IMR-90 (cell line): Measurements from ENCODE around the gene KPNA3. TPM values are rescaled to one million over a fixed set of nuclear protein-coding genes. Genes with fewer than 3 reads are reported as not detected.

Experiments
- ATAC-seq: fragments of 200-7000 bp; cut with Tn5 transposase; 2 replicates; pipeline ENCODE4 v1.9.1; 2020; ENCODE audit warnings: low read depth, mild to moderate bottlenecking, moderate library complexity
- BruUV-seq: library from RNA; stranded (reverse); fragments of 400-500 nt; replicated peaks from 2 replicates; lab custom pipeline; 2021; lab: Mats Ljungman, UMichigan
- CTCF ChIA-PET: fragments of 300-600 bp; formaldehyde crosslinking; extraction: SDS; loops from one replicate; lab custom pipeline; 2021; ENCODE audit warnings: antibody characterized with exemption; lab: Yijun Ruan, JAX
- POLR2A ChIA-PET: fragments of 300-600 bp; sonication (Branson Sonifier 250); formaldehyde crosslinking; loops from one replicate; lab custom pipeline; 2022; ENCODE audit warnings: antibody characterized with exemption; ENCODE audit not compliant: unreplicated experiment; lab: Charles Lee
- DNase-seq: peaks from one replicate; pipeline ENCODE4 v3.0.0; 2013
- H2AFZ ChIP-seq: replicated peaks from 2 replicates; pipeline ENCODE3; 2013; ENCODE audit warnings: low read length, mild to moderate bottlenecking; ENCODE audit not compliant: poor library complexity
- H2AK5ac ChIP-seq: 2 replicates; pipeline ENCODE4 v1.6.1; 2013; ENCODE audit warnings: low read depth, low read length, inconsistent platforms
- H2AK9ac ChIP-seq: replicated peaks from 2 replicates; pipeline ENCODE3; 2013; ENCODE audit warnings: mild to moderate bottlenecking, low read depth, low read length, moderate library complexity; ENCODE audit not compliant: poor library complexity
- H2BK120ac ChIP-seq: 2 replicates; pipeline ENCODE4 v1.6.1; 2013; ENCODE audit warnings: low read depth, low read length, inconsistent platforms
- H2BK15ac ChIP-seq: 3 replicates; pipeline ENCODE4 v1.6.1; 2013; ENCODE audit warnings: low read depth, low read length, inconsistent platforms
- H2BK20ac ChIP-seq: 2 replicates; pipeline ENCODE4 v1.6.1; 2013; ENCODE audit warnings: low read depth, mild to moderate bottlenecking, inconsistent platforms, low read length, moderate library complexity
- H2BK5ac ChIP-seq: 2 replicates; pipeline ENCODE4 v1.6.1; 2013; ENCODE audit warnings: mild to moderate bottlenecking, low read depth, low read length, inconsistent platforms; ENCODE audit not compliant: poor library complexity, severe bottlenecking
- H3K14ac ChIP-seq: replicated peaks from 2 replicates; pipeline ENCODE4 v1.6.1; 2013; ENCODE audit warnings: low read depth, low read length, inconsistent platforms
- H3K18ac ChIP-seq: 2 replicates; pipeline ENCODE4 v1.6.1; 2013; ENCODE audit warnings: low read depth, low read length, control low read depth
- H3K23ac ChIP-seq: 2 replicates; pipeline ENCODE4 v1.6.1; 2013; ENCODE audit warnings: low read depth, low read length, inconsistent platforms
- H3K27ac ChIP-seq: 2 replicates; pipeline ENCODE4 v1.5.1; 2013; ENCODE audit warnings: mild to moderate bottlenecking, control low read depth, low read length; ENCODE audit not compliant: insufficient read depth
- H3K27me3 ChIP-seq: 2 replicates; pipeline ENCODE4 v1.6.1; 2013; ENCODE audit warnings: low read length; ENCODE audit not compliant: control insufficient read depth, insufficient read depth
- H3K36me3 ChIP-seq: 2 replicates; pipeline ENCODE4 v1.6.1; 2013; ENCODE audit warnings: low read length, mixed read lengths; ENCODE audit not compliant: control insufficient read depth, insufficient read depth
- H3K4ac ChIP-seq: 2 replicates; pipeline ENCODE4 v1.6.1; 2013; ENCODE audit warnings: low read depth, low read length, inconsistent platforms
- H3K4me1 ChIP-seq: 2 replicates; pipeline ENCODE4 v1.6.1; 2013; ENCODE audit warnings: low read length, mixed read lengths; ENCODE audit not compliant: control insufficient read depth, insufficient read depth
- H3K4me2 ChIP-seq: 2 replicates; pipeline ENCODE4 v1.6.1; 2013; ENCODE audit warnings: low read depth, mild to moderate bottlenecking, control low read depth, low read length, moderate library complexity
- H3K4me3 ChIP-seq: 2 replicates; pipeline ENCODE4 v1.5.1; 2013; ENCODE audit warnings: low read depth, mild to moderate bottlenecking, control low read depth, low read length, moderate library complexity; ENCODE audit not compliant: insufficient read depth
- H3K56ac ChIP-seq: 2 replicates; pipeline ENCODE4 v1.6.1; 2013; ENCODE audit warnings: low read length, inconsistent platforms; ENCODE audit not compliant: insufficient read depth; ENCODE audit errors: extremely low read depth
- H3K79me1 ChIP-seq, 2 experiments: 2 replicates each; pipeline ENCODE4 v1.6.1; 2013; ENCODE audit warnings: low read length in 2 of 2, inconsistent platforms in 1 of 2, low read depth in 1 of 2
- H3K9ac ChIP-seq: 2 replicates; pipeline ENCODE4 v1.6.1; 2013; ENCODE audit warnings: low read depth, low read length, control low read depth
- H3K9me1 ChIP-seq: 2 replicates; pipeline ENCODE4 v1.6.1; 2013; ENCODE audit warnings: low read length, inconsistent platforms; ENCODE audit not compliant: insufficient read depth
- H3K9me3 ChIP-seq: 2 replicates; pipeline ENCODE4 v1.6.1; 2013; ENCODE audit warnings: low read length; ENCODE audit not compliant: control insufficient read depth, insufficient read depth
- H4K20me1 ChIP-seq: 2 replicates; pipeline ENCODE4 v1.6.1; 2013; ENCODE audit warnings: low read length, inconsistent platforms; ENCODE audit not compliant: insufficient read depth
- H4K5ac ChIP-seq: 2 replicates; pipeline ENCODE4 v1.6.1; 2013; ENCODE audit warnings: mild to moderate bottlenecking, low read depth, low read length, control low read depth
- H4K8ac ChIP-seq, 2 experiments: 2 replicates each; pipeline ENCODE4 v1.6.1; 2013; ENCODE audit warnings: low read depth in 2 of 2, low read length in 2 of 2, control low read depth in 1 of 2, inconsistent platforms in 1 of 2
- H4K91ac ChIP-seq: 2 replicates; pipeline ENCODE4 v1.6.1; 2013; ENCODE audit warnings: low read depth, low read length, inconsistent platforms; ENCODE audit not compliant: insufficient read depth
- MAFK ChIP-seq: IDR thresholded peaks from 2 replicates; pipeline ENCODE4 v1.6.1; 2012; ENCODE audit warnings: low read depth, low read length, improper control_type of control experiment
- MXI1 ChIP-seq: IDR thresholded peaks from 2 replicates; pipeline ENCODE4 v1.6.1; 2012; ENCODE audit warnings: low read depth, mild to moderate bottlenecking, low read length, moderate library complexity, borderline replicate concordance
- WGBS, 2 experiments: methylation state at CpG; one replicate each; pipeline versions ENCODE4 v1.1.5 to v1.1.7; 2013; ENCODE audit warnings: missing lambda C conversion rate in 2 of 2; ENCODE audit not compliant: insufficient read length in 1 of 2; ENCODE audit errors: extremely low coverage in 2 of 2; 5-methylcytosine and 5-hydroxymethylcytosine counted together
- dilution Hi-C: fragments of 300-500 bp; cut with HindIII; formaldehyde crosslinking; loops from one replicate; pipeline ENCODE4 v1.14.3; 2018; ENCODE audit warnings: low sequenced_read_pairs; ENCODE audit not compliant: unreplicated experiment
- in situ Hi-C: fragments of 300-500 bp; cut with MboI; formaldehyde crosslinking; loops from 3 replicates; pipeline ENCODE4 v1.14.3; 2019; ENCODE audit warnings: low sequenced_read_pairs, inconsistent platforms, mixed read lengths
- intact Hi-C: fragments of 100-400 bp; cut with micrococcal nuclease; formaldehyde crosslinking; loops from 2 replicates; pipeline ENCODE4 v1.10.0; 2022
- polyA plus RNA-seq, 3 experiments: library from polyadenylated mRNA; depleted of rRNA; stranded (reverse); fragments of >200 nt; gene quantifications; 2 replicates each; pipeline ENCODE4 v1.2.3, GENCODE V29; 2012; ENCODE audit warnings: low replicate concordance in 1 of 3
- total RNA-seq: library from RNA; depleted of rRNA; stranded (reverse); fragments of >200 nt; gene quantifications from 2 replicates; pipeline ENCODE4 v1.2.3, GENCODE V29; 2012

KPNA3 gene
- total and polyA plus RNA-seq, 2 of the 4 experiments (the other 2 are of a cell fraction): 25.3 to 48.6 TPM

DNA sequence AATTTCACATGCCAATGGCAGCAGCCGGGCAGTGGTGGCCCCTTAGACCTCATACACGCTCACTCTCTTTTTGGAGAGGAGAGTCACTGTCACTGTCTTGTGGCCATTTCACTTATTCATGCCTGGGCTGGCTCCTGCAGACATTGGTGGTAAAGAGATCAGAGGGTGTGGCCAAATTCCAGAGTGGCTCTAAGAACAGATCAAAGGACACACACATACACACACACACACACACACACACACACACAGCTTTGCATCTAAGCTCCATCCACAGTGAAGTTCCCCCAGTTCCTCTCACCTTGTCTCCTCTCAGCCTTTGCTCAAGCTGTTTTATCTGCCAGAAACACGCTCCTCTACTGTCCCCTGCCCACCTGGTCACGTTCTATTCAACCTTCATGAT lies 46.5 kb upstream of the KPNA3 start:
- in situ Hi-C loops (no loop called here), intact Hi-C loops (loop anchor here (2.0 kb wide), 1 partner anchor 46 kb away; the partner anchor contains the start of gene KPNA3), dilution Hi-C loops (no loop called here)
- Histone ChIP-seq H4K8ac (peak overlapping the region; percentile 58 to 59; a peak in 3 of 4 replicates), H3K4me1 (peaks cover 14% of the 10 kb centered on the region), H2AFZ (peak overlapping the region; percentile 46), H3K79me1 (no peaks in the 10 kb centered on the region), H2AK5ac (peak overlapping the region; percentile 85), H3K23ac (peak overlapping the region; percentile 66; the same call in 1 of the 2 replicates), H3K9me1 (peaks cover 9% of the 10 kb centered on the region), H3K4me2 (no peak overlapping the region), H2BK15ac (peak overlapping the region; percentile 83; the same call in 2 of the 3 replicates), H4K5ac (peak overlapping the region; percentile 74), H3K36me3 (no peaks in the 10 kb centered on the region), H3K27ac (peak overlapping the region; percentile 65), H3K4me3 (no peak overlapping the region), H2BK120ac (peak overlapping the region; percentile 84), H3K9me3 (no peaks in the 10 kb centered on the region), H2BK20ac (peak overlapping the region; percentile 63), H3K18ac (peak overlapping the region; percentile 79), H2BK5ac (peak overlapping the region; percentile 75), H3K27me3 (no peaks in the 10 kb centered on the region), H3K56ac (no peak overlapping the region), H3K4ac (peak overlapping the region; percentile 91), H4K91ac (peak overlapping the region; percentile 88), H3K9ac (no peak overlapping the region), H3K14ac (peak overlapping the region; percentile 66; the same call in 1 of the 2 replicates), H4K20me1 (no peaks in the 10 kb centered on the region), H2AK9ac (no peak overlapping the region)
- no peak for DNase-seq
- WGBS, 2 experiments: no CpG with 5 or more reads among the region's 4 CpGs
- POLR2A ChIA-PET: no interaction called here
- no TSS peak for BruUV-seq
- TF ChIP-seq MAFK (no peak), MXI1 (no peak)
- 0 out of 2 replicates have a peak, but pooled peaks have one; percentile 9 for ATAC-seq
- CTCF ChIA-PET: interaction anchor here (0.6 kb wide), 1 partner anchor 133 kb away, joined by 3 read pairs; no protein-coding TSS in a partner anchor
